Endothelial cell (in vitro differentiated cells): ENCODE data around the gene SPOCK3. TPM values are rescaled to one million over a fixed set of nuclear protein-coding genes. Genes with fewer than 3 reads are reported as not detected.
A peak's percentile ranks its signal among the peaks of the same experiment; 100 is the strongest.
"Not testable (repeated sequence)": the region's sequence is repeated elsewhere in the genome, so short reads cannot be mapped to it uniquely, and the experiment has no call there.

ENCODE experiments used
- DNase-seq: peaks from one replicate; pipeline ENCODE4 v3.0.0; 2021; ENCODE audit warnings: low spot score
- H3K27ac Mint-ChIP-seq: one replicate; pipeline ENCODE4 v1.8.0; 2021; ENCODE audit warnings: mixed read lengths, inconsistent platforms; ENCODE audit not compliant: unreplicated experiment
- H3K27me3 Mint-ChIP-seq: one replicate; pipeline ENCODE4 v1.8.0; 2021; ENCODE audit warnings: mild to moderate bottlenecking, moderate library complexity, mixed read lengths, inconsistent platforms; ENCODE audit not compliant: unreplicated experiment
- H3K36me3 Mint-ChIP-seq: one replicate; pipeline ENCODE4 v1.8.0; 2021; ENCODE audit warnings: mild to moderate bottlenecking, low read depth, mixed read lengths, inconsistent platforms; ENCODE audit not compliant: unreplicated experiment
- H3K4me1 Mint-ChIP-seq: one replicate; pipeline ENCODE4 v1.8.0; 2021; ENCODE audit warnings: mild to moderate bottlenecking, mixed read lengths, inconsistent platforms; ENCODE audit not compliant: unreplicated experiment
- H3K4me3 Mint-ChIP-seq: one replicate; pipeline ENCODE4 v1.8.0; 2021; ENCODE audit warnings: mild to moderate bottlenecking, mixed read lengths, inconsistent platforms; ENCODE audit not compliant: unreplicated experiment
- H3K9me3 Mint-ChIP-seq: one replicate; pipeline ENCODE4 v1.8.0; 2021; ENCODE audit warnings: mixed read lengths, inconsistent platforms; ENCODE audit not compliant: unreplicated experiment
- long read RNA-seq: library from polyadenylated mRNA; unstranded; transcript quantifications from one replicate; pipeline ENCODE4 v2.0.0, GENCODE V29; 2020; ENCODE audit not compliant: unreplicated experiment
- total RNA-seq: library from RNA; stranded (reverse); fragmentation: NEBNext Ultra II Directional; extraction: Animal tissue kit (Norgen Biotek cat#: 25700); gene quantifications from one replicate; pipeline ENCODE4 v1.2.1, GENCODE V29; 2021; ENCODE audit not compliant: unreplicated experiment
- TF ChIP-seq, protein P1 (sequence below): fragments of 200-600 bp; sonication (generic); IDR thresholded peaks from one replicate; pipeline ENCODE4 v1.5.0; 2021; ENCODE audit warnings: antibody characterized with exemption; ENCODE audit not compliant: unreplicated experiment

The SPOCK3 gene
- total RNA-seq = 1.9 TPM
- long read RNA-seq = 0 reads

DNA sequence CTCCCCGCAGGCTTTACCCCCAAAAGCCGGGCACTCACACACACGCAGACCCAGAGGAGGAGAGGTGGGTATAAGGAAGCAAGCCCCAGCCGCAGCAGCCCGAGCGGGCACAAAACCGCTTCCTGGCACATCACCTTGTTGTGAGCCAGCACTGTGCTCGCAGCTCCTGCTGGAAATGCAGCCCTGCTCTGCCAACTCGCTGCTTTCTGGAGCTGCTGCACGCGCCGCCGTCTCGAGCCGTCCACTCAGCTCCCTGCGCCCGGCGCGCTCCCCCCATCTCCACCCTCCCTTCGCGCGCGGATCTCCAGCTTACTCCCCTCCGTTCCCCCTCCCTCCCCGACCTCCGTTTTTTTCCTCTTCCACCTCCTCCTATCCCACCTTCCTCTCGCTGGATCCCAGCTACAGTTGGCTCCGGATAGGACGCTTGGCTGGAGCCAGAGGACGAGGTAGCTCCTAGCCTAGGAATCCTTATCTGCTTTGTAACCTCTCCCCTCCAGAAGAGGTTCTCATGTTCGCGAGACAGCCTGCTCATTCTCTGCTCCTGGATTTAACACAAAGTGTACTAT lies at the start of gene SPOCK3:
SPOCK3 (minus strand) TSS at position 179 of the 566 bp plus-strand sequence.
- peak within 1 kb of the TSS; percentile 96 for H3K4me3 Mint-ChIP-seq
- H3K36me3 Mint-ChIP-seq = no peaks in the 10 kb centered on the region
- peaks cover 7% of the 10 kb centered on the region for H3K27me3 Mint-ChIP-seq
- H3K4me1 Mint-ChIP-seq = peaks cover 15% of the 10 kb centered on the region
- DNase-seq = peak; percentile 46
- TF ChIP-seq, protein P1, sequence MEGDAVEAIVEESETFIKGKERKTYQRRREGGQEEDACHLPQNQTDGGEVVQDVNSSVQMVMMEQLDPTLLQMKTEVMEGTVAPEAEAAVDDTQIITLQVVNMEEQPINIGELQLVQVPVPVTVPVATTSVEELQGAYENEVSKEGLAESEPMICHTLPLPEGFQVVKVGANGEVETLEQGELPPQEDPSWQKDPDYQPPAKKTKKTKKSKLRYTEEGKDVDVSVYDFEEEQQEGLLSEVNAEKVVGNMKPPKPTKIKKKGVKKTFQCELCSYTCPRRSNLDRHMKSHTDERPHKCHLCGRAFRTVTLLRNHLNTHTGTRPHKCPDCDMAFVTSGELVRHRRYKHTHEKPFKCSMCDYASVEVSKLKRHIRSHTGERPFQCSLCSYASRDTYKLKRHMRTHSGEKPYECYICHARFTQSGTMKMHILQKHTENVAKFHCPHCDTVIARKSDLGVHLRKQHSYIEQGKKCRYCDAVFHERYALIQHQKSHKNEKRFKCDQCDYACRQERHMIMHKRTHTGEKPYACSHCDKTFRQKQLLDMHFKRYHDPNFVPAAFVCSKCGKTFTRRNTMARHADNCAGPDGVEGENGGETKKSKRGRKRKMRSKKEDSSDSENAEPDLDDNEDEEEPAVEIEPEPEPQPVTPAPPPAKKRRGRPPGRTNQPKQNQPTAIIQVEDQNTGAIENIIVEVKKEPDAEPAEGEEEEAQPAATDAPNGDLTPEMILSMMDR = no peak
- H3K27ac Mint-ChIP-seq = no peak within 1 kb of the TSS
- no peaks in the 10 kb centered on the region for H3K9me3 Mint-ChIP-seq

- peaks cover 3% of the 10 kb centered on the region for H3K27me3 Mint-ChIP-seq
- no peaks in the 10 kb centered on the region for H3K4me1 Mint-ChIP-seq
- no peak for DNase-seq
- no peak overlapping the region for H3K4me3 Mint-ChIP-seq
- no peaks in the 10 kb centered on the region for H3K9me3 Mint-ChIP-seq
- TF ChIP-seq, protein P1 = no peak
- no peak overlapping the region for H3K27ac Mint-ChIP-seq
- no peaks in the 10 kb centered on the region for H3K36me3 Mint-ChIP-seq
Measured at GRCh38 chr4:167282171-167282864, 48.0 kb upstream of the SPOCK3 start.

GRCh38 chr4:167281545-167281944 lies 47.3 kb upstream of the SPOCK3 start:
- H3K4me3 Mint-ChIP-seq, H3K36me3 Mint-ChIP-seq, H3K27me3 Mint-ChIP-seq, H3K4me1 Mint-ChIP-seq, H3K27ac Mint-ChIP-seq, H3K9me3 Mint-ChIP-seq, DNase-seq: not testable (repeated sequence)

DNA sequence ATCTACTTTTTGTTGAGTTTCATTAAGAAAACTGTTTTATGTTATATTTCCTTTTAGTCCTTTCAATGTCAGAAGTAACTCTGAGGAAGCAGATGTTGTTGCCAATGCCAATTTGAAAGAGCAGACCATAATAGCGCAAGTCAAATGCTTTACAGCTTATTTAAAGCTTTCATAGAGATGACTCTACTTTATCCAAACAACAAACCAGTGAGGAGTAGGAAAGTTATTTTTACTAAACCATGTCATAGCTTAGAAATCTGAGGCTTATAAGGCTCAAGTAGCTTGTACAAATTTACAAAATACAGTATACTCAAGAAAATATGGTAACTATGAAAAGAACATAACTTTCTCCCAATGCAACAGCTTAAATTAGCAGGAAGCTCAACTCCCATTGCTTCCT lies 40.1 kb upstream of the SPOCK3 start:
- no peaks in the 10 kb centered on the region for H3K36me3 Mint-ChIP-seq
- no peak overlapping the region for H3K4me3 Mint-ChIP-seq
- no peaks in the 10 kb centered on the region for H3K9me3 Mint-ChIP-seq
- TF ChIP-seq, protein P1 = no peak
- H3K4me1 Mint-ChIP-seq = peaks cover 8% of the 10 kb centered on the region
- H3K27me3 Mint-ChIP-seq = no peaks in the 10 kb centered on the region
- DNase-seq = no peak
- no peak overlapping the region for H3K27ac Mint-ChIP-seq

- TF ChIP-seq, protein P1 = no peak
- no peak overlapping the region for H3K27ac Mint-ChIP-seq
Measured at GRCh38 chr4:167265231-167265630, 30.9 kb upstream of the SPOCK3 start.

More at GRCh38 chr4:167265231-167265630, 30.9 kb upstream of the SPOCK3 start:
- H3K9me3 Mint-ChIP-seq = no peaks in the 10 kb centered on the region
- no peak for DNase-seq
- no peaks in the 10 kb centered on the region for H3K4me1 Mint-ChIP-seq
- H3K4me3 Mint-ChIP-seq = no peak overlapping the region
- H3K36me3 Mint-ChIP-seq = no peaks in the 10 kb centered on the region
- H3K27me3 Mint-ChIP-seq = no peaks in the 10 kb centered on the region
